ENCODE data around the gene KAT8.

Gene KAT8

GRCh38 chr16:31108794-31109558, 8.5 kb upstream of the KAT8 start:
- Histone ChIP-seq H3K27ac (ENCODE audit: low read length) (peak overlapping the region; percentile 55), H3K4me1 (ENCODE audit: control insufficient read depth, insufficient read depth, low read length) (peaks cover 24% of the 10 kb centered on the region), H3K36me3 (ENCODE audit: control insufficient read depth in 2 of 2, insufficient read depth in 2 of 2, low read length in 2 of 2) (peaks cover 18 to 26% of the 10 kb centered on the region in 2 donors), H3K27me3 (ENCODE audit: control insufficient read depth in 1 of 2, insufficient read depth in 2 of 2, low read length in 2 of 2) (no peaks in the 10 kb centered on the region), H3K9ac (ENCODE audit: low read length in 2 of 2) (peak overlapping the region; percentile 80 to 90), H3K4me3 (ENCODE audit: low read length in 2 of 2) (peak overlapping the region; percentile 77 to 86), H3K9me3 (ENCODE audit: control insufficient read depth in 2 of 2, low read length in 2 of 2) (no peaks in the 10 kb centered on the region)

- no peak overlapping the region for H3K27ac ChIP-seq (ENCODE audit: low read length)
- H3K27me3 ChIP-seq (ENCODE audit: control insufficient read depth in 1 of 2, insufficient read depth in 2 of 2, low read length in 2 of 2) = no peaks in the 10 kb centered on the region
- peaks cover 18 to 26% of the 10 kb centered on the region in 2 donors for H3K36me3 ChIP-seq (ENCODE audit: control insufficient read depth in 2 of 2, insufficient read depth in 2 of 2, low read length in 2 of 2)
- no peak overlapping the region for H3K4me3 ChIP-seq (ENCODE audit: low read length in 2 of 2)
- no peaks in the 10 kb centered on the region for H3K9me3 ChIP-seq (ENCODE audit: control insufficient read depth in 2 of 2, low read length in 2 of 2)
- no peak overlapping the region for H3K9ac ChIP-seq (ENCODE audit: low read length in 2 of 2)
- peaks cover 24% of the 10 kb centered on the region for H3K4me1 ChIP-seq (ENCODE audit: control insufficient read depth, insufficient read depth, low read length)
Measured at GRCh38 chr16:31109622-31110021, 7.8 kb upstream of the KAT8 start.

GRCh38 chr16:31110106-31111034, 7.1 kb upstream of the KAT8 start:
- Histone ChIP-seq H3K36me3 (ENCODE audit: control insufficient read depth in 2 of 2, insufficient read depth in 2 of 2, low read length in 2 of 2) (peaks cover 18 to 26% of the 10 kb centered on the region in 2 donors), H3K27ac (ENCODE audit: low read length) (no peak overlapping the region), H3K9me3 (ENCODE audit: control insufficient read depth in 2 of 2, low read length in 2 of 2) (no peaks in the 10 kb centered on the region), H3K27me3 (ENCODE audit: control insufficient read depth in 1 of 2, insufficient read depth in 2 of 2, low read length in 2 of 2) (no peaks in the 10 kb centered on the region), H3K4me1 (ENCODE audit: control insufficient read depth, insufficient read depth, low read length) (peaks cover 24% of the 10 kb centered on the region), H3K4me3 (ENCODE audit: low read length in 2 of 2) (no peak overlapping the region), H3K9ac (ENCODE audit: low read length in 2 of 2) (no peak overlapping the region)

GRCh38 chr16:31111881-31112466, 5.5 kb upstream of the KAT8 start:
- Histone ChIP-seq H3K9ac (ENCODE audit: low read length in 2 of 2) (no peak overlapping the region), H3K27me3 (ENCODE audit: control insufficient read depth in 1 of 2, insufficient read depth in 2 of 2, low read length in 2 of 2) (no peaks in the 10 kb centered on the region), H3K27ac (ENCODE audit: low read length) (no peak overlapping the region), H3K4me1 (ENCODE audit: control insufficient read depth, insufficient read depth, low read length) (peaks cover 22% of the 10 kb centered on the region), H3K4me3 (ENCODE audit: low read length in 2 of 2) (no peak overlapping the region), H3K36me3 (ENCODE audit: control insufficient read depth in 2 of 2, insufficient read depth in 2 of 2, low read length in 2 of 2) (peaks cover 18 to 26% of the 10 kb centered on the region in 2 donors), H3K9me3 (ENCODE audit: control insufficient read depth in 2 of 2, low read length in 2 of 2) (no peaks in the 10 kb centered on the region)

- Histone ChIP-seq H3K27me3 (ENCODE audit: control insufficient read depth in 1 of 2, insufficient read depth in 2 of 2, low read length in 2 of 2) (no peaks in the 10 kb centered on the region), H3K9me3 (ENCODE audit: control insufficient read depth in 2 of 2, low read length in 2 of 2) (no peaks in the 10 kb centered on the region), H3K9ac (ENCODE audit: low read length in 2 of 2) (no peak overlapping the region), H3K27ac (ENCODE audit: low read length) (no peak overlapping the region), H3K4me3 (ENCODE audit: low read length in 2 of 2) (no peak overlapping the region), H3K36me3 (ENCODE audit: control insufficient read depth in 2 of 2, insufficient read depth in 2 of 2, low read length in 2 of 2) (peaks cover 18 to 26% of the 10 kb centered on the region in 2 donors), H3K4me1 (ENCODE audit: control insufficient read depth, insufficient read depth, low read length) (peaks cover 23% of the 10 kb centered on the region)
Measured at GRCh38 chr16:31112711-31113110, 4.8 kb upstream of the KAT8 start.

GRCh38 chr16:31113121-31114120, 4.0 kb upstream of the KAT8 start:
- peaks cover 23% of the 10 kb centered on the region for H3K4me1 ChIP-seq (ENCODE audit: control insufficient read depth, insufficient read depth, low read length)
- peaks cover 18 to 26% of the 10 kb centered on the region in 2 donors for H3K36me3 ChIP-seq (ENCODE audit: control insufficient read depth in 2 of 2, insufficient read depth in 2 of 2, low read length in 2 of 2)
- H3K9me3 ChIP-seq (ENCODE audit: control insufficient read depth in 2 of 2, low read length in 2 of 2) = no peaks in the 10 kb centered on the region
- no peak overlapping the region for H3K27ac ChIP-seq (ENCODE audit: low read length)
- no peaks in the 10 kb centered on the region for H3K27me3 ChIP-seq (ENCODE audit: control insufficient read depth in 1 of 2, insufficient read depth in 2 of 2, low read length in 2 of 2)
- H3K9ac ChIP-seq (ENCODE audit: low read length in 2 of 2) = no peak overlapping the region
- H3K4me3 ChIP-seq (ENCODE audit: low read length in 2 of 2) = peak overlapping the region in 1 of 2 donors; percentile 3

GRCh38 chr16:31114468-31114867, 3.0 kb upstream of the KAT8 start:
- no peaks in the 10 kb centered on the region for H3K9me3 ChIP-seq (ENCODE audit: control insufficient read depth in 2 of 2, low read length in 2 of 2)
- no peaks in the 10 kb centered on the region for H3K27me3 ChIP-seq (ENCODE audit: control insufficient read depth in 1 of 2, insufficient read depth in 2 of 2, low read length in 2 of 2)
- no peak overlapping the region for H3K9ac ChIP-seq (ENCODE audit: low read length in 2 of 2)
- H3K4me3 ChIP-seq (ENCODE audit: low read length in 2 of 2) = no peak overlapping the region
- H3K27ac ChIP-seq (ENCODE audit: low read length) = no peak overlapping the region
- H3K4me1 ChIP-seq (ENCODE audit: control insufficient read depth, insufficient read depth, low read length) = peaks cover 20% of the 10 kb centered on the region
- peaks cover 21 to 26% of the 10 kb centered on the region in 2 donors for H3K36me3 ChIP-seq (ENCODE audit: control insufficient read depth in 2 of 2, insufficient read depth in 2 of 2, low read length in 2 of 2)

GRCh38 chr16:31118223-31119155, 1.0 kb downstream of the KAT8 start:
- Histone ChIP-seq H3K9ac (ENCODE audit: low read length in 2 of 2) (peak overlapping the region; percentile 92 to 98), H3K27me3 (ENCODE audit: control insufficient read depth in 1 of 2, insufficient read depth in 2 of 2, low read length in 2 of 2) (no peaks in the 10 kb centered on the region), H3K36me3 (ENCODE audit: control insufficient read depth in 2 of 2, insufficient read depth in 2 of 2, low read length in 2 of 2) (peaks cover 24 to 27% of the 10 kb centered on the region in 2 donors), H3K4me1 (ENCODE audit: control insufficient read depth, insufficient read depth, low read length) (peaks cover 14% of the 10 kb centered on the region), H3K4me3 (ENCODE audit: low read length in 2 of 2) (peak overlapping the region; percentile 78 to 84), H3K27ac (ENCODE audit: low read length) (peak overlapping the region; percentile 98), H3K9me3 (ENCODE audit: control insufficient read depth in 2 of 2, low read length in 2 of 2) (no peaks in the 10 kb centered on the region)

GRCh38 chr16:31120129-31120528, 2.7 kb downstream of the KAT8 start:
- no peak overlapping the region for H3K9ac ChIP-seq (ENCODE audit: low read length in 2 of 2)
- H3K9me3 ChIP-seq (ENCODE audit: control insufficient read depth in 2 of 2, low read length in 2 of 2) = no peaks in the 10 kb centered on the region
- H3K27me3 ChIP-seq (ENCODE audit: control insufficient read depth in 1 of 2, insufficient read depth in 2 of 2, low read length in 2 of 2) = no peaks in the 10 kb centered on the region
- H3K4me3 ChIP-seq (ENCODE audit: low read length in 2 of 2) = no peak overlapping the region
- peaks cover 28 to 31% of the 10 kb centered on the region in 2 donors for H3K36me3 ChIP-seq (ENCODE audit: control insufficient read depth in 2 of 2, insufficient read depth in 2 of 2, low read length in 2 of 2)
- peak overlapping the region; percentile 41 for H3K27ac ChIP-seq (ENCODE audit: low read length)
- peaks cover 14% of the 10 kb centered on the region for H3K4me1 ChIP-seq (ENCODE audit: control insufficient read depth, insufficient read depth, low read length)
